GM12878 (cell line): ENCODE measurements around the gene GRIFIN. TPM values are rescaled to one million over a fixed set of nuclear protein-coding genes. Genes with fewer than 3 reads are reported as not detected.

Source experiments
- ATAC-seq: fragments of 200-7000 bp; cut with Tn5 transposase; 3 replicates; pipeline ENCODE4 v1.9.1; 2020; ENCODE audit warnings: mild to moderate bottlenecking, moderate library complexity
- BruUV-seq: library from RNA; stranded (reverse); fragments of 400-500 nt; replicated peaks from 2 replicates; lab custom pipeline; 2021; lab: Mats Ljungman, UMichigan
- CTCF ChIA-PET: fragments of 300-600 bp; sonication (Branson Sonifier 250); formaldehyde crosslinking; extraction: SDS; loops from one replicate; lab custom pipeline; 2021; ENCODE audit warnings: inconsistent platforms; lab: Yijun Ruan, JAX
- POLR2A ChIA-PET: fragments of 350-600 bp; formaldehyde crosslinking; extraction: SDS; loops from one replicate; lab custom pipeline; 2021; ENCODE audit warnings: inconsistent platforms; lab: Charles Lee
- RAD21 ChIA-PET: fragments of 300-600 bp; sonication (Branson Sonifier 250); formaldehyde crosslinking; loops from one replicate; lab custom pipeline; 2023; ENCODE audit warnings: antibody characterized with exemption; ENCODE audit not compliant: unreplicated experiment; lab: Charles Lee
- SMC1A ChIA-PET: fragments of 300-600 bp; sonication (Branson Sonifier 250); formaldehyde crosslinking; loops from one replicate; lab custom pipeline; 2023; ENCODE audit not compliant: unreplicated experiment, uncharacterized antibody; lab: Charles Lee
- DNase-seq: peaks from one replicate; pipeline ENCODE4 v3.0.0-alpha.2; 2011; ENCODE audit warnings: low read depth, low spot score
- FAIRE-seq: peaks from 3 replicates; lab custom pipeline; 2011; peaks lifted over from hg19 to GRCh38; lab: Jason Lieb, UNC
- H2AFZ ChIP-seq: 2 replicates; pipeline ENCODE4 v1.6.0; 2011; ENCODE audit warnings: low read depth, low read length, control low read depth; ENCODE audit not compliant: control insufficient read depth
- H3K27ac ChIP-seq: 2 replicates; pipeline ENCODE4 v1.5.1; 2011; ENCODE audit warnings: control low read depth; ENCODE audit not compliant: control insufficient read depth, insufficient read depth
- H3K27me3 ChIP-seq, 2 experiments: replicated peaks in 1 of 2; 2 replicates each; pipeline versions ENCODE4 v1.6.0 to v1.6.1; 2011; ENCODE audit warnings: low read length in 1 of 2; ENCODE audit not compliant: control insufficient read depth in 2 of 2, insufficient read depth in 2 of 2
- H3K36me3 ChIP-seq, 2 experiments: 2 replicates each; pipeline ENCODE4 v1.5.1; 2011; ENCODE audit warnings: low read length in 1 of 2; ENCODE audit not compliant: control insufficient read depth in 2 of 2, insufficient read depth in 2 of 2
- H3K4me1 ChIP-seq: 2 replicates; pipeline ENCODE4 v1.6.1; 2011; ENCODE audit warnings: mild to moderate bottlenecking, low read length, moderate library complexity, mixed read lengths; ENCODE audit not compliant: control insufficient read depth, insufficient read depth
- H3K4me2 ChIP-seq: 2 replicates; pipeline ENCODE4 v1.6.0; 2011; ENCODE audit warnings: control low read depth; ENCODE audit not compliant: control insufficient read depth, insufficient read depth
- H3K4me3 ChIP-seq: fragments of 200-600 bp; sonication (generic); 2 replicates; pipeline ENCODE4 v1.5.1; 2016
- H3K79me2 ChIP-seq: 2 replicates; pipeline ENCODE4 v1.6.0; 2011; ENCODE audit warnings: low read length; ENCODE audit not compliant: control insufficient read depth, insufficient read depth
- H3K9ac ChIP-seq: 2 replicates; pipeline ENCODE4 v1.8.0; 2011; ENCODE audit warnings: low read length, control low read depth, mixed read lengths; ENCODE audit not compliant: control insufficient read depth, insufficient read depth
- H3K9me3 ChIP-seq: replicated peaks from 3 replicates; pipeline ENCODE4 v1.5.1; 2011; ENCODE audit warnings: mild to moderate bottlenecking, low read length; ENCODE audit not compliant: control insufficient read depth, insufficient read depth
- H4K20me1 ChIP-seq: 2 replicates; pipeline ENCODE4 v1.6.0; 2011; ENCODE audit not compliant: control insufficient read depth, insufficient read depth
- BHLHE40 ChIP-seq, 2 experiments: fragments of 450-650 bp in 1 of 2; IDR thresholded peaks; 2 replicates each; pipeline ENCODE4 v1.6.1; 2011 to 2017; ENCODE audit warnings: low read depth in 2 of 2, borderline replicate concordance in 1 of 2, improper control_type of control experiment in 1 of 2, low read length in 1 of 2, mild to moderate bottlenecking in 1 of 2
- IKZF1 ChIP-seq: fragments of 450-650 bp; conservative IDR thresholded peaks from 2 replicates; pipeline ENCODE4 v1.6.1; 2017; ENCODE audit warnings: antibody characterized with exemption, mild to moderate bottlenecking
- IKZF2 ChIP-seq, 2 experiments: fragments of 450-650 bp; IDR thresholded peaks; 2 replicates each; pipeline ENCODE4 v1.6.1; 2017; ENCODE audit warnings: mild to moderate bottlenecking in 2 of 2, moderate library complexity in 2 of 2
- KDM1A ChIP-seq: fragments of 200-600 bp; sonication (generic); IDR thresholded peaks from 2 replicates; pipeline ENCODE4 v1.6.1; 2016; ENCODE audit warnings: borderline replicate concordance
- NBN ChIP-seq: fragments of 450-650 bp; IDR thresholded peaks from 2 replicates; pipeline ENCODE4 v1.6.1; 2016
- NFIC ChIP-seq: IDR thresholded peaks from 2 replicates; pipeline ENCODE4 v1.6.1; 2012; ENCODE audit warnings: low read depth, mild to moderate bottlenecking, inconsistent platforms, low read length, moderate library complexity
- RUNX3 ChIP-seq: IDR thresholded peaks from 2 replicates; pipeline ENCODE4 v1.6.1; 2012; ENCODE audit warnings: low read length, inconsistent platforms
- SMARCA5 ChIP-seq: fragments of 450-650 bp; IDR thresholded peaks from 2 replicates; pipeline ENCODE4 v1.6.1; 2017; ENCODE audit warnings: mild to moderate bottlenecking
- SP1 ChIP-seq: IDR thresholded peaks from one replicate; pipeline ENCODE4 v1.6.1; 2011; ENCODE audit warnings: low read depth, low read length
- ZNF384 ChIP-seq: IDR thresholded peaks from 2 replicates; pipeline ENCODE4 v1.6.1; 2012; ENCODE audit warnings: low read depth, mild to moderate bottlenecking, low read length, improper control_type of control experiment, borderline replicate concordance
- WGBS: methylation state at CpG from one replicate; pipeline ENCODE4 v1.1.6; 2016; ENCODE audit warnings: low lambda C conversion rate; ENCODE audit not compliant: insufficient replicate concordance, insufficient coverage; ENCODE audit errors: missing lambda C conversion rate; 5-methylcytosine and 5-hydroxymethylcytosine counted together
- in situ Hi-C: fragments of 300-500 bp; cut with MboI; formaldehyde crosslinking; loops from 9 replicates; pipeline ENCODE4 v1.14.3; 2018; ENCODE audit warnings: mixed read lengths
- intact Hi-C: fragments of 100-400 bp; cut with micrococcal nuclease; formaldehyde crosslinking; loops from one replicate; pipeline ENCODE4 v1.14.2; 2022; ENCODE audit not compliant: unreplicated experiment
- polyA plus RNA-seq, 11 experiments: library from polyadenylated mRNA; depleted of rRNA in 4 of 11; unstranded in 6 of 11; stranded (reverse) in 5 of 11; fragments of >200 nt; fragmentation: Nextera tagmentation in 4 of 11; fragmentation: Illumina TruSeq in 1 of 11; extraction: Ambion mirVana in 4 of 11; extraction: Trizol in 1 of 11; gene quantifications; 1 replicate in 1 of 11; 2 replicates in 10 of 11; pipeline versions ENCODE4 v1.2.1 to v1.2.3, GENCODE V29; 2011 to 2016; ENCODE audit warnings: inconsistent platforms in 2 of 11, missing spikeins in 2 of 11, low read depth in 1 of 11
- total RNA-seq, 4 experiments: library from RNA; depleted of rRNA in 3 of 4; stranded (reverse); fragments of >200 nt in 3 of 4; fragmentation: Illumina TruSeq in 1 of 4; extraction: Trizol in 1 of 4; gene quantifications; 2 replicates each; pipeline versions ENCODE4 v1.2.1 to v1.2.3, GENCODE V29; 2013 to 2021
- TF ChIP-seq, protein P1 (sequence below): IDR thresholded peaks from 2 replicates; pipeline ENCODE4 v1.6.1; 2011; ENCODE audit warnings: low read depth, mild to moderate bottlenecking, low read length, moderate library complexity, borderline replicate concordance; ENCODE audit errors: extremely low read depth
- TF ChIP-seq, protein P2 (sequence below): fragments of 450-650 bp; IDR thresholded peaks from 2 replicates; pipeline ENCODE4 v1.6.1; 2018; ENCODE audit warnings: borderline replicate concordance, mild to moderate bottlenecking; ENCODE audit not compliant: partially characterized antibody
- TF ChIP-seq, protein P3 (sequence below): fragments of 150-350 bp; IDR thresholded peaks from 2 replicates; pipeline ENCODE4 v1.6.1; 2014; ENCODE audit warnings: mild to moderate bottlenecking, low read depth, low read length

GRIFIN gene
- total and polyA plus RNA-seq, 10 of the 15 experiments (the other 5 are each of a cell fraction or from before 2014, with no cell fraction given), result not detected

DNA sequence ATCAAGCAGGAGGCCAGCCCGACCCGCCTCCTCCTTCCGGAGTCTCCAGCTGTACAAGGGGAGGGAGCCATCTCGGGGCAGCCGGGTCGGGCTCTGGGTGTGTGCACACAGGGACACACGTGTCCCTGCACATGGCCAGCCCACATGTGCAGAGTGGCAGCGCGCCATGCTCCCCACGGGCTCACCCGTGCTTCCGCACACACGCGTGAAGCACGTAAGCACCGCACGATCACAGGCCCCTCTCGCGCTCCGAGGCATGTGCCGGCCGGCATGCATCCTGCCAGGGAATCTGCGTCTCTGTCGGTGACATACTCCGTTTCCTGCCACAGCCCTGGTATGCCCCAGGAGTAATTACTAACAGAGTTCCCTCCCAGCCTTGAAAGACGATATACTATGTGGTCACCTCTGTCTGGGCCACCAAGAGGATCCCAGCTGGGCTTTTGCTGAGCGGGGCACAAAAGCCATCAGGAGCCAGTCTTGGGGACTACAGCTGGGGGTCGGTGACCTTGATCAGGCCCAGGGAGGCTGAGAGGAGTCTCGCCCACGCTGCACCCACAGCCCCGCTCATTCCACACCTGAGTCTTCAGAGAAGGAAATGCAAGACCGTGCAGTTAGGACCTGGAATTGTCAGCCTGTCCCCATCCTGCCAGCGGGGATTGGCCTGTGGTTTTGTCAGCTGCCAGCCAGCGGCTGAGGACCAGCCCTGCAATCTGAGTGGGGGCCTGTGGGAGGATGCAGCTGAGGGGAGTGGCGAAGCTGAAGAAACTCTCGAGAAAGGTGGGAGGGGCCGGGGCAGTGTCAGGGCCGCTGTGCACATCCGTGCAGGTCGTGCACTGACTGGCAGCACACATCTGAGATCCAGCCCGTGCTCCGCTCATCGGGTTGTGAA lies 32.4 kb upstream of the GRIFIN start:
- in situ Hi-C loops (no loop called here), intact Hi-C loops (no loop called here)
- Histone ChIP-seq H3K36me3 (no peaks in the 10 kb centered on the region), H2AFZ (peak overlapping the region; percentile 39), H4K20me1 (no peaks in the 10 kb centered on the region), H3K4me2 (peak overlapping the region; percentile 38; the same call in 1 of the 2 replicates), H3K27ac (no peak overlapping the region), H3K4me3 (no peak overlapping the region), H3K4me1 (peaks cover 38% of the 10 kb centered on the region), H3K9me3 (no peaks in the 10 kb centered on the region), H3K27me3 (no peaks in the 10 kb centered on the region), H3K9ac (no peak overlapping the region; the same call in 1 of the 2 replicates), H3K79me2 (no peaks in the 10 kb centered on the region)
- ATAC-seq (peak; percentile 44), FAIRE-seq (peak; percentile 87), DNase-seq (no peak)
- RAD21 ChIA-PET, result no interaction called here
- CTCF ChIA-PET, result no interaction called here
- peak; percentile 12 to 62; a peak in 1 of 4 replicates for TF ChIP-seq BHLHE40 (IDR thresholded peaks at IDR 0.05; ENCODE audit: borderline replicate concordance in 1 of 2, low read depth in 2 of 2, low read length in 1 of 2)
- TF ChIP-seq NBN, result no peak
- peak; percentile 37 for TF ChIP-seq RUNX3
- no peak for TF ChIP-seq NFIC
- TF ChIP-seq IKZF2 (IDR thresholded peaks at IDR 0.05), result 0 out of 4 replicates have a peak, but pooled peaks of 1 of the 2 experiments have one; percentile 10
- TF ChIP-seq IKZF1, result 0 out of 2 replicates have a peak, but pooled peaks have one; percentile 19
- TF ChIP-seq, protein P1, sequence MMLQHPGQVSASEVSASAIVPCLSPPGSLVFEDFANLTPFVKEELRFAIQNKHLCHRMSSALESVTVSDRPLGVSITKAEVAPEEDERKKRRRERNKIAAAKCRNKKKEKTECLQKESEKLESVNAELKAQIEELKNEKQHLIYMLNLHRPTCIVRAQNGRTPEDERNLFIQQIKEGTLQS, result no peak
- no peak for TF ChIP-seq ZNF384
- TF ChIP-seq SP1, result no peak
- TF ChIP-seq SMARCA5, result peak; percentile 59; the same call in 1 of the 2 replicates
- TF ChIP-seq KDM1A, result no peak
- TF ChIP-seq, protein P2, sequence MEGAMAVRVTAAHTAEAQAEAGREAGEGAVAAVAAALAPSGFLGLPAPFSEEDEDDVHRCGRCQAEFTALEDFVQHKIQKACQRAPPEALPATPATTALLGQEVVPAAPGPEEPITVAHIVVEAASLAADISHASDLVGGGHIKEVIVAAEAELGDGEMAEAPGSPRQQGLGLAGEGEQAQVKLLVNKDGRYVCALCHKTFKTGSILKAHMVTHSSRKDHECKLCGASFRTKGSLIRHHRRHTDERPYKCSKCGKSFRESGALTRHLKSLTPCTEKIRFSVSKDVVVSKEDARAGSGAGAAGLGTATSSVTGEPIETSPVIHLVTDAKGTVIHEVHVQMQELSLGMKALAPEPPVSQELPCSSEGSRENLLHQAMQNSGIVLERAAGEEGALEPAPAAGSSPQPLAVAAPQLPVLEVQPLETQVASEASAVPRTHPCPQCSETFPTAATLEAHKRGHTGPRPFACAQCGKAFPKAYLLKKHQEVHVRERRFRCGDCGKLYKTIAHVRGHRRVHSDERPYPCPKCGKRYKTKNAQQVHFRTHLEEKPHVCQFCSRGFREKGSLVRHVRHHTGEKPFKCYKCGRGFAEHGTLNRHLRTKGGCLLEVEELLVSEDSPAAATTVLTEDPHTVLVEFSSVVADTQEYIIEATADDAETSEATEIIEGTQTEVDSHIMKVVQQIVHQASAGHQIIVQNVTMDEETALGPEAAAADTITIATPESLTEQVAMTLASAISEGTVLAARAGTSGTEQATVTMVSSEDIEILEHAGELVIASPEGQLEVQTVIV, result no peak
- TF ChIP-seq, protein P3, sequence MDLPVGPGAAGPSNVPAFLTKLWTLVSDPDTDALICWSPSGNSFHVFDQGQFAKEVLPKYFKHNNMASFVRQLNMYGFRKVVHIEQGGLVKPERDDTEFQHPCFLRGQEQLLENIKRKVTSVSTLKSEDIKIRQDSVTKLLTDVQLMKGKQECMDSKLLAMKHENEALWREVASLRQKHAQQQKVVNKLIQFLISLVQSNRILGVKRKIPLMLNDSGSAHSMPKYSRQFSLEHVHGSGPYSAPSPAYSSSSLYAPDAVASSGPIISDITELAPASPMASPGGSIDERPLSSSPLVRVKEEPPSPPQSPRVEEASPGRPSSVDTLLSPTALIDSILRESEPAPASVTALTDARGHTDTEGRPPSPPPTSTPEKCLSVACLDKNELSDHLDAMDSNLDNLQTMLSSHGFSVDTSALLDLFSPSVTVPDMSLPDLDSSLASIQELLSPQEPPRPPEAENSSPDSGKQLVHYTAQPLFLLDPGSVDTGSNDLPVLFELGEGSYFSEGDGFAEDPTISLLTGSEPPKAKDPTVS, result no peak
- 39% methylated on average over 43 of the region's 43 CpGs for WGBS
- BruUV-seq, result no TSS peak
- SMC1A ChIA-PET, result interaction anchor here (0.6 kb wide), 1 partner anchor 45 kb away, joined by 3 read pairs; no protein-coding TSS in a partner anchor
- POLR2A ChIA-PET, result no interaction called here
